Lung (tissue), 12 donors: ENCODE results near the gene FSTL1. TPM values are rescaled to one million over a fixed set of nuclear protein-coding genes. Genes with fewer than 3 reads are reported as not detected.

Experiments used
- ATAC-seq: fragments of 200-7000 bp; cut with Tn5 transposase; one replicate; pipeline ENCODE4 v1.9.1; 2020; ENCODE audit warnings: moderate number of reproducible peaks; ENCODE audit not compliant: insufficient read depth, low FRiP score
- DNase-seq, 3 donors: peaks; one replicate each; pipeline ENCODE4 v3.0.0-alpha.2; 2013 to 2017
- H3K27ac ChIP-seq, 2 donors: one replicate each; pipeline ENCODE4 v1.5.1; 2013; ENCODE audit warnings: mild to moderate bottlenecking in 2 of 2, moderate library complexity in 2 of 2, control low read depth in 1 of 2, inconsistent platforms in 1 of 2, low read depth in 1 of 2, low read length in 1 of 2
- H3K27me3 ChIP-seq, 3 donors: one replicate each; pipeline ENCODE4 v1.5.1; 2013; ENCODE audit warnings: low read length in 2 of 3; ENCODE audit not compliant: control insufficient read depth in 3 of 3, insufficient read depth in 3 of 3
- H3K36me3 ChIP-seq, 4 donors: one replicate each; pipeline ENCODE4 v1.5.1; 2013; ENCODE audit warnings: low read length in 4 of 4, mild to moderate bottlenecking in 1 of 4, moderate library complexity in 1 of 4; ENCODE audit not compliant: control insufficient read depth in 4 of 4, insufficient read depth in 4 of 4
- H3K4me1 ChIP-seq, 5 donors: one replicate each; pipeline ENCODE4 v1.5.1; 2013; ENCODE audit warnings: low read length in 5 of 5, mild to moderate bottlenecking in 2 of 5, moderate library complexity in 1 of 5; ENCODE audit not compliant: control insufficient read depth in 5 of 5, insufficient read depth in 5 of 5
- H3K4me3 ChIP-seq: one replicate; pipeline ENCODE4 v1.5.1; 2013; ENCODE audit warnings: mild to moderate bottlenecking, control low read depth, moderate library complexity
- H3K9ac ChIP-seq, 2 donors: one replicate each; pipeline ENCODE4 v1.5.1; 2013; ENCODE audit warnings: low read length in 2 of 2, control low read depth in 1 of 2; ENCODE audit not compliant: insufficient read depth in 1 of 2
- H3K9me3 ChIP-seq, 4 donors: one replicate each; pipeline ENCODE4 v1.5.1; 2013; ENCODE audit warnings: low read length in 3 of 4, mild to moderate bottlenecking in 1 of 4, moderate library complexity in 1 of 4; ENCODE audit not compliant: control insufficient read depth in 4 of 4, insufficient read depth in 3 of 4
- WGBS, 2 donors: extraction: QIAGEN DNeasy Blood & Tissue Kit; methylation state at CpG; one replicate each; pipeline ENCODE4 v1.1.7; 2013; 5-methylcytosine and 5-hydroxymethylcytosine counted together
- polyA plus RNA-seq, 2 donors: library from polyadenylated mRNA; stranded (reverse); fragments of 200-250 nt; gene quantifications; one replicate each; pipeline ENCODE4 v1.2.1, GENCODE V29; 2013
- total RNA-seq, 2 donors: library from RNA; depleted of rRNA in 1 of 2; stranded (reverse); fragments of >200 nt in 1 of 2; gene quantifications; one replicate each; pipeline ENCODE4 v1.2.1, GENCODE V29; 2014 to 2021
- TF ChIP-seq, protein P1 (sequence below): IDR thresholded peaks from 2 replicates; pipeline ENCODE4 v1.5.1; 2012; ENCODE audit warnings: mild to moderate bottlenecking; ENCODE audit errors: control extremely low read depth, extremely low read depth
- donor health status: control.
- donor health status: control.
- donor health status: Bipolar disorder and iron deficiency.
- donor health status: healthy.
- donor health status: DM: yes; HTN: yes; CAD: no.

The FSTL1 gene
- total and polyA plus RNA-seq, 4 donors, result 24.9 to 544 (median 192) TPM

GRCh38 chr3:120443626-120444123, 7.1 kb downstream of the FSTL1 start:
- no peak overlapping the region for H3K27ac ChIP-seq
- DNase-seq, result no peak
- H3K4me1 ChIP-seq, result peaks cover 4 to 41% (median 33%) of the 10 kb centered on the region in 5 donors
- no peaks in the 10 kb centered on the region for H3K27me3 ChIP-seq
- peaks cover 1 to 29% (median 10%) of the 10 kb centered on the region in 4 donors for H3K36me3 ChIP-seq
- 59 to 65% methylated on average over 1 of the region's 1 CpG for WGBS, 2 donors
- no peak overlapping the region for H3K9ac ChIP-seq
- ATAC-seq, result no peak
- no peaks in the 10 kb centered on the region for H3K9me3 ChIP-seq
- H3K4me3 ChIP-seq, result no peak overlapping the region
- TF ChIP-seq, protein P1, sequence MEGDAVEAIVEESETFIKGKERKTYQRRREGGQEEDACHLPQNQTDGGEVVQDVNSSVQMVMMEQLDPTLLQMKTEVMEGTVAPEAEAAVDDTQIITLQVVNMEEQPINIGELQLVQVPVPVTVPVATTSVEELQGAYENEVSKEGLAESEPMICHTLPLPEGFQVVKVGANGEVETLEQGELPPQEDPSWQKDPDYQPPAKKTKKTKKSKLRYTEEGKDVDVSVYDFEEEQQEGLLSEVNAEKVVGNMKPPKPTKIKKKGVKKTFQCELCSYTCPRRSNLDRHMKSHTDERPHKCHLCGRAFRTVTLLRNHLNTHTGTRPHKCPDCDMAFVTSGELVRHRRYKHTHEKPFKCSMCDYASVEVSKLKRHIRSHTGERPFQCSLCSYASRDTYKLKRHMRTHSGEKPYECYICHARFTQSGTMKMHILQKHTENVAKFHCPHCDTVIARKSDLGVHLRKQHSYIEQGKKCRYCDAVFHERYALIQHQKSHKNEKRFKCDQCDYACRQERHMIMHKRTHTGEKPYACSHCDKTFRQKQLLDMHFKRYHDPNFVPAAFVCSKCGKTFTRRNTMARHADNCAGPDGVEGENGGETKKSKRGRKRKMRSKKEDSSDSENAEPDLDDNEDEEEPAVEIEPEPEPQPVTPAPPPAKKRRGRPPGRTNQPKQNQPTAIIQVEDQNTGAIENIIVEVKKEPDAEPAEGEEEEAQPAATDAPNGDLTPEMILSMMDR, result no peak

DNA sequence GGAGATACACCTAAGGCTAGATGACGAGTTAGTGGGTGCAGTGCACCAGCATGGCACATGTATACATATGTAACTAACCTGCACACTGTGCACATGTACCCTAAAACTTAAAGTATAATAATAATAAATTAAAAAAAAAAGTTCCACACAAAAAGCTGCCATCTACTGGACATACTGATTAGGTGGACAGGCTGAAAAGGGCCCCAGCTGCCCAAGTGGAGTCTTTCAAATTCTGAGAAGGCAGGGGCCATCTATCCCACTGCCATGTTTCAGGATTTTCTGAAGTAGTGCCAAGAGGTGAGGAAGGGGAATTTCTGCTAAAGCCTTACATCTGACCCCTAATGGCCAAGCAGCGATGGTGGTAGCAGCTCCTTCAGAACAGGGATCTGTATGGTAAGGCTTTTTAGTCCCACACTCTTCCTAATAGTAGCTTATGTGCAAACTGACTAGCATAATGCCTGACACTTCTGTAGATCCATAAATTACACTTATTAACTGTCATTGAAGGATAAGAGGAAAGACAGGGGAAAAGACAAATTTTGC, 7.7 kb downstream of the FSTL1 start:
- Histone ChIP-seq H3K27ac (no peak overlapping the region), H3K9me3 (no peaks in the 10 kb centered on the region), H3K36me3 (peaks cover 1 to 35% (median 10%) of the 10 kb centered on the region in 4 donors), H3K27me3 (no peaks in the 10 kb centered on the region), H3K4me3 (no peak overlapping the region), H3K9ac (no peak overlapping the region), H3K4me1 (peaks cover 6 to 41% (median 35%) of the 10 kb centered on the region in 5 donors)
- TF ChIP-seq, protein P1, result no peak
- ATAC-seq (no peak), DNase-seq (no peak)
- 72 to 90% methylated on average over 1 of the region's 2 CpGs for WGBS, 2 donors

GRCh38 chr3:120441776-120442175, 9.0 kb downstream of the FSTL1 start:
- H3K4me3 ChIP-seq, result no peak overlapping the region
- WGBS, 2 donors, result 60 to 75% methylated on average over 4 of the region's 4 CpGs
- TF ChIP-seq, protein P1, result no peak
- peaks cover 1 to 42% (median 10%) of the 10 kb centered on the region in 4 donors for H3K36me3 ChIP-seq
- no peak overlapping the region for H3K9ac ChIP-seq
- no peak for DNase-seq
- H3K9me3 ChIP-seq, result no peaks in the 10 kb centered on the region
- peak overlapping the region in 1 of 2 donors; percentile 41 for H3K27ac ChIP-seq
- H3K27me3 ChIP-seq, result no peaks in the 10 kb centered on the region
- H3K4me1 ChIP-seq, result peaks cover 4 to 38% (median 36%) of the 10 kb centered on the region in 5 donors
- ATAC-seq, result no peak

DNA sequence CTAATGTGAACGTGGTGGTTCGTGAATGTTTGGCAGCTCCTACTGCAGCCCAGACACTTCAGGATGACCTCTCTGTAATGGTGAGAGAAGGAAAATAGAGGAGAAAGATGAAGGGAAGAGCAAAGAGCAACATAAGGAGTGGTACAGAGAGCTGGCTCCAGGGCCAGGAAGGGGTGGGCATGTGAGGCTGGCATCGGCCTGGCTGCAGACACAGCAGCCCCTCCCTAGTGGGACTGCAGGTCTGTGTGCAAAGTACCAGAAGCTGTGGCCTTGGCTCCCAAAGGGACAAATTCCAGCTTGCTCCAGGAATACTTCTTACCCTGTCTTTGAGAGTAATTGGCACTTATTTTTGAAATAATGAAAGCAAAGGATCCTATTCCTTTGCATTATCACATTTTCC, 10.0 kb downstream of the FSTL1 start:
- Histone ChIP-seq H3K9ac (no peak overlapping the region), H3K4me1 (peaks cover 2 to 43% (median 36%) of the 10 kb centered on the region in 5 donors), H3K36me3 (peaks cover 1 to 37% (median 9%) of the 10 kb centered on the region in 4 donors), H3K27me3 (no peaks in the 10 kb centered on the region), H3K9me3 (no peaks in the 10 kb centered on the region), H3K4me3 (no peak overlapping the region), H3K27ac (no peak overlapping the region)
- 61 to 65% methylated on average over 3 of the region's 3 CpGs for WGBS, 2 donors
- ATAC-seq, result no peak
- TF ChIP-seq, protein P1, result no peak
- DNase-seq, result no peak
